AG04449 (cell line): ENCODE data around the gene ZFP36L2.

Experiments used
- CTCF ChIA-PET: fragments of 350-600 bp; formaldehyde crosslinking; extraction: SDS; loops from one replicate; lab custom pipeline; 2021; ENCODE audit warnings: antibody characterized with exemption; lab: Yijun Ruan, JAX
- POLR2A ChIA-PET: fragments of 400-600, 350-600 bp; formaldehyde crosslinking; extraction: SDS; loops from one replicate; lab custom pipeline; 2020; ENCODE audit warnings: antibody characterized with exemption, inconsistent platforms; lab: Yijun Ruan, JAX
- DNase-seq: peaks from one replicate; pipeline ENCODE4 v3.0.0-alpha.2; 2010; ENCODE audit warnings: low read depth, low spot score
- H3K4me3 ChIP-seq: 2 replicates; pipeline ENCODE4 v1.5.1; 2011; ENCODE audit warnings: low read depth, mild to moderate bottlenecking, control low read depth, low read length
- TF ChIP-seq, protein P1 (sequence below): IDR thresholded peaks from one replicate; pipeline ENCODE4 v1.5.1; 2011; ENCODE audit warnings: mild to moderate bottlenecking, moderate library complexity, low read length, control low read depth, inconsistent platforms; ENCODE audit not compliant: insufficient read depth; ENCODE audit errors: missing control alignments

Gene ZFP36L2

DNA sequence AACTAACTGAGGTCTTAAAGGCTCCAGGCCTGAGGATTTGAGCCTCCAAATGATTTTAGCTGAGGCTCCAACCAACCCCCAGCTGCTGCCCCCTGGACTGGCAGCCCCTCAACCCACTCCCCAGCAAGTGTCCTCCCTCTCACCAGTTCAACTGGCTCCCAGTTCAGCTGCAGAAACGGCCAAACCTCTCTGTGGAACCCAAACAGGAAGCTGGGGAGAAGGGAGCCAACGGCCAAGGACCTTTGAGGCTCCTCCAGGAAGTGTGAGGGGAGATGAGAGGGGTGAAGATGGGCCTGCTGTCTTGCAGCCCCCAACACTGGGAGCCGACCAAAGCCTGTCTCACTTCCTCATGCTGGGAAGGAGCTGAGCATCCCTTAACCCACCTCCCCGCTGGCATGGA is 24.9 kb downstream of the ZFP36L2 start:
- H3K4me3 ChIP-seq: no peak overlapping the region
- CTCF ChIA-PET: no interaction called here
- no peak for DNase-seq
- POLR2A ChIA-PET: no interaction called here
- TF ChIP-seq, protein P1, sequence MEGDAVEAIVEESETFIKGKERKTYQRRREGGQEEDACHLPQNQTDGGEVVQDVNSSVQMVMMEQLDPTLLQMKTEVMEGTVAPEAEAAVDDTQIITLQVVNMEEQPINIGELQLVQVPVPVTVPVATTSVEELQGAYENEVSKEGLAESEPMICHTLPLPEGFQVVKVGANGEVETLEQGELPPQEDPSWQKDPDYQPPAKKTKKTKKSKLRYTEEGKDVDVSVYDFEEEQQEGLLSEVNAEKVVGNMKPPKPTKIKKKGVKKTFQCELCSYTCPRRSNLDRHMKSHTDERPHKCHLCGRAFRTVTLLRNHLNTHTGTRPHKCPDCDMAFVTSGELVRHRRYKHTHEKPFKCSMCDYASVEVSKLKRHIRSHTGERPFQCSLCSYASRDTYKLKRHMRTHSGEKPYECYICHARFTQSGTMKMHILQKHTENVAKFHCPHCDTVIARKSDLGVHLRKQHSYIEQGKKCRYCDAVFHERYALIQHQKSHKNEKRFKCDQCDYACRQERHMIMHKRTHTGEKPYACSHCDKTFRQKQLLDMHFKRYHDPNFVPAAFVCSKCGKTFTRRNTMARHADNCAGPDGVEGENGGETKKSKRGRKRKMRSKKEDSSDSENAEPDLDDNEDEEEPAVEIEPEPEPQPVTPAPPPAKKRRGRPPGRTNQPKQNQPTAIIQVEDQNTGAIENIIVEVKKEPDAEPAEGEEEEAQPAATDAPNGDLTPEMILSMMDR: no peak

- H3K4me3 ChIP-seq: no peak overlapping the region
- DNase-seq: no peak
- POLR2A ChIA-PET: no interaction called here
- TF ChIP-seq, protein P1: no peak
- CTCF ChIA-PET: no interaction called here
Measured at GRCh38 chr2:43201016-43201415, 25.4 kb downstream of the ZFP36L2 start.

GRCh38 chr2:43199492-43200488 is 26.6 kb downstream of the ZFP36L2 start:
- H3K4me3 ChIP-seq: no peak overlapping the region
- DNase-seq: no peak
- POLR2A ChIA-PET: no interaction called here
- TF ChIP-seq, protein P1: no peak
- CTCF ChIA-PET: no interaction called here

DNA sequence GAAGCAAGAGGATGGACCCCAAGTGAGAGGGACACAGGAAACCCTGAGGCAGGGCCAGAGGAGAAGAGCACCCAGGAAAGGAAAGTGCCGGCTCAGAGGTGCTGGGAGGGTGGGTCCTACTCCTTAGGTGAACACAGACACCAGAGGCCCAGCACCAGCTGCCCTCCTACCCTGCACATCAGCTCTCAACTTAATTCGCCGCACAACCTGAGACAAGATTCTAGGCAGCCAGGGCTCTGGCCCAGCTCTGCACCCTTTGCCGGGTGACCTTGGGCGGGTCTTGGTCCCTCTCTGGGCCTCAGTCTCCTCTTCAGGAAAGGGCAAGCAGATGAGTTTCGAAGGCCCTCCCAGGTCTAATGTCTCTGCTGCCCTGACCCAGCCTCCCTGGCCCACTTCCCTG is 28.1 kb downstream of the ZFP36L2 start:
- no peak overlapping the region for H3K4me3 ChIP-seq
- ChIA-PET POLR2A (no interaction called here), CTCF (no interaction called here)
- DNase-seq: no peak
- TF ChIP-seq, protein P1: no peak

GRCh38 chr2:43197588-43197896 is 28.9 kb downstream of the ZFP36L2 start:
- ChIA-PET POLR2A (no interaction called here), CTCF (no interaction called here)
- no peak overlapping the region for H3K4me3 ChIP-seq
- TF ChIP-seq, protein P1: no peak
- no peak for DNase-seq

DNA sequence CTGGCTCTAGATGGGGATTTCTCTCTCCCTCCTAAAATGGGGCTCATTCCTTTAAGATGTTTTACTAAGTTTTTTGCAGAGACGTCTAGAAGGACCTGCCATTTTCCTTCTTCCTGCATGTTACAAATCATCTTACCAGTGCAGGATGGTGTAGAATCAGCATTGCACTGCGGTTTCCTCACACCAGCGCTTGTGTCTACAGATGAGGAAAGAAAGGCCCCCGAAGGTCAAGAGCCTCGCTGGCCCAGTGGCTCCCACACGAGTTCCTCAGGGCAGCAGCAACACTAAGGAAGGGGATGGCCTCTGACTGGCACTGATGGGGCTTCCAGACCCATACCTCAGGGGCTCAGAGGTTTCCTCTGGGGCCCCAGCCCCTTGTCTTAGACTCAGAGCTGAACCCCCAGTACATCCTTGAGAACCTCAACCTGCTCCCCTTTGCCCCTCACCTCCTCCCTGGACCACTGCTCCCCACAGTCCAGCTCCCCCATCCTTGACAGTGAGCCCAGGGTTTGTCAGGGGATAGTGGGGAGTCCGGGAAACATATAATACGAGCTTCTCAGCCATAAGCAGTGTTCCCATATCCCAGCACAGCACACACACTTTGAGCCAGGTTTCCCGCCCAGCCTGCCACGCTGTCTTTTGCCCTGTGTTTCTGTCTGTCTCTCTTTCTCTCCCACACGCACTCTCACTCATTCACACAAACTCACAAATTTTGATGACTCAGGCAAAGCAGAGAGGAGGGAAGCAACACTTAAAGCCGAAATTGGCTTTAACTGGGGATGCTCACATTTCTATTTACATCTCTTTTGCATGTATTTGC is 29.4 kb downstream of the ZFP36L2 start:
- DNase-seq: no peak
- POLR2A ChIA-PET: no interaction called here
- CTCF ChIA-PET: interaction anchor here (1.2 kb wide), 1 partner anchor 32 kb away, joined by 4 read pairs; no protein-coding TSS in a partner anchor

More for the DNA sequence above, 29.4 kb downstream of the ZFP36L2 start:
- H3K4me3 ChIP-seq: no peak overlapping the region
- TF ChIP-seq, protein P1: no peak
